Glutamatergic neuron (in vitro differentiated cells): Measurements from ENCODE around the gene RYR1. TPM values are rescaled to one million over a fixed set of nuclear protein-coding genes. Genes with fewer than 3 reads are reported as not detected.

Experiments used
- DNase-seq: peaks from one replicate; pipeline ENCODE4 v3.0.0; 2022
- H3K27ac Mint-ChIP-seq: one replicate; pipeline ENCODE4 v1.8.0; 2020; ENCODE audit warnings: mild to moderate bottlenecking, mixed read lengths, inconsistent platforms; ENCODE audit not compliant: unreplicated experiment
- H3K27me3 Mint-ChIP-seq: one replicate; pipeline ENCODE4 v1.8.0; 2020; ENCODE audit warnings: mild to moderate bottlenecking, moderate library complexity, mixed read lengths, inconsistent platforms; ENCODE audit not compliant: unreplicated experiment
- H3K36me3 Mint-ChIP-seq: one replicate; pipeline ENCODE4 v1.8.0; 2020; ENCODE audit warnings: mild to moderate bottlenecking, mixed read lengths, inconsistent platforms; ENCODE audit not compliant: unreplicated experiment
- H3K4me1 Mint-ChIP-seq: one replicate; pipeline ENCODE4 v1.8.0; 2020; ENCODE audit warnings: mild to moderate bottlenecking, low read depth, mixed read lengths, inconsistent platforms; ENCODE audit not compliant: unreplicated experiment
- H3K4me3 Mint-ChIP-seq: one replicate; pipeline ENCODE4 v1.8.0; 2020; ENCODE audit warnings: mild to moderate bottlenecking, mixed read lengths, inconsistent platforms; ENCODE audit not compliant: unreplicated experiment
- H3K9me3 Mint-ChIP-seq: one replicate; pipeline ENCODE4 v1.8.0; 2020; ENCODE audit warnings: mild to moderate bottlenecking, moderate library complexity, mixed read lengths, inconsistent platforms; ENCODE audit not compliant: unreplicated experiment
- total RNA-seq: library from RNA; stranded (reverse); fragmentation: NEBNext Ultra II Directional; extraction: Animal tissue kit (Norgen Biotek cat#: 25700); gene quantifications from one replicate; pipeline ENCODE4 v1.2.1, GENCODE V29; 2021; ENCODE audit not compliant: unreplicated experiment
- TF ChIP-seq, protein P1 (sequence below): fragments of 200-600 bp; sonication (generic); IDR thresholded peaks from one replicate; pipeline ENCODE4 v1.5.0; 2021; ENCODE audit not compliant: partially characterized antibody, unreplicated experiment

RYR1 gene
- total RNA-seq, 1 donor from 2014 or later: 117 TPM

DNA sequence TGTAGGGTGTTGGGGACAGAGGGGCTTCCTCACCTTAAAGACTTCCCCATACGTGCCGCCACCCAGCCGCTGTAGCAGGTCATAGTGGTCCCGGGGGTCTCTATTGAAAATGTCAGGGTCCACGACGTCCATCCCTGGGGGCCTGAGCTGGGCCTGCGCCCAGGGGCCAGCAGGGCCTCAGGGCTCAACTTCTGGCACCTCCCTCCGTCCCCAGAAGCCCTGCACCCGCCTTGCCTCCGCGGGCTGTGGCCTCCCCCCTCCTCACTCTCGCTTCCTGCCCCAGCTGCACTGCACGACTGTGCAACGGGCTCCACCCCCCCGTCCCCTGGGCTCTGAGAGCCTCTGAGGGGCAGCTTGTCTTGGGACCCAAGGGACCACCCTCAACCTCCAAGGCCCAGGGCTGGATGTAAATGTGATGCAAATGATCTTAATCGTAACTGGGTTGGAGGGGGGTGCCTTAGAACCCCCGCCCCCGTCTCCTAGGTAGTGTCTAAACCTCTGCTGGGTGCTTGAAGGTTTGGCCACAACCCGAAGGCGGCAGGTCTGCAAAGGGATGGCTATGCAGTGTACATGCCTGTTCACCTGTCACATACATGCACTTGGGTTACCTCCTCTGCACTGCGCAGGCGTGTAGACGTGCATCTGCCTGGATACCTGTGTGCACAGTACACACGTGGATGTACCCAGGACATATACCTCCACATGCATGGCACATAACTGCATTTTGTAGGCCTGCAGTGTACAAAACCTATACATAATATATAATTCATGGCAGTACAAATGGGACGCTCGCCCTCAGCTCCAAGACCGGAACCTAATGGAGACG is 184.5 kb downstream of the RYR1 start, which contains the start of gene MAP4K1:
TSS of gene MAP4K1 (minus strand) at position 190 of the 826 bp plus-strand sequence. CDS start at position 132, 58 bp downstream.
- TF ChIP-seq, protein P1, sequence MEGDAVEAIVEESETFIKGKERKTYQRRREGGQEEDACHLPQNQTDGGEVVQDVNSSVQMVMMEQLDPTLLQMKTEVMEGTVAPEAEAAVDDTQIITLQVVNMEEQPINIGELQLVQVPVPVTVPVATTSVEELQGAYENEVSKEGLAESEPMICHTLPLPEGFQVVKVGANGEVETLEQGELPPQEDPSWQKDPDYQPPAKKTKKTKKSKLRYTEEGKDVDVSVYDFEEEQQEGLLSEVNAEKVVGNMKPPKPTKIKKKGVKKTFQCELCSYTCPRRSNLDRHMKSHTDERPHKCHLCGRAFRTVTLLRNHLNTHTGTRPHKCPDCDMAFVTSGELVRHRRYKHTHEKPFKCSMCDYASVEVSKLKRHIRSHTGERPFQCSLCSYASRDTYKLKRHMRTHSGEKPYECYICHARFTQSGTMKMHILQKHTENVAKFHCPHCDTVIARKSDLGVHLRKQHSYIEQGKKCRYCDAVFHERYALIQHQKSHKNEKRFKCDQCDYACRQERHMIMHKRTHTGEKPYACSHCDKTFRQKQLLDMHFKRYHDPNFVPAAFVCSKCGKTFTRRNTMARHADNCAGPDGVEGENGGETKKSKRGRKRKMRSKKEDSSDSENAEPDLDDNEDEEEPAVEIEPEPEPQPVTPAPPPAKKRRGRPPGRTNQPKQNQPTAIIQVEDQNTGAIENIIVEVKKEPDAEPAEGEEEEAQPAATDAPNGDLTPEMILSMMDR: no peak
- no peak for DNase-seq
- Mint-ChIP-seq H3K27ac (peak within 1 kb of the TSS; percentile 98), H3K4me1 (peaks cover 4% of the 10 kb centered on the region), H3K36me3 (no peaks in the 10 kb centered on the region), H3K9me3 (peaks cover 8% of the 10 kb centered on the region), H3K4me3 (peak within 1 kb of the TSS; percentile 100), H3K27me3 (peaks cover 11% of the 10 kb centered on the region)

DNA sequence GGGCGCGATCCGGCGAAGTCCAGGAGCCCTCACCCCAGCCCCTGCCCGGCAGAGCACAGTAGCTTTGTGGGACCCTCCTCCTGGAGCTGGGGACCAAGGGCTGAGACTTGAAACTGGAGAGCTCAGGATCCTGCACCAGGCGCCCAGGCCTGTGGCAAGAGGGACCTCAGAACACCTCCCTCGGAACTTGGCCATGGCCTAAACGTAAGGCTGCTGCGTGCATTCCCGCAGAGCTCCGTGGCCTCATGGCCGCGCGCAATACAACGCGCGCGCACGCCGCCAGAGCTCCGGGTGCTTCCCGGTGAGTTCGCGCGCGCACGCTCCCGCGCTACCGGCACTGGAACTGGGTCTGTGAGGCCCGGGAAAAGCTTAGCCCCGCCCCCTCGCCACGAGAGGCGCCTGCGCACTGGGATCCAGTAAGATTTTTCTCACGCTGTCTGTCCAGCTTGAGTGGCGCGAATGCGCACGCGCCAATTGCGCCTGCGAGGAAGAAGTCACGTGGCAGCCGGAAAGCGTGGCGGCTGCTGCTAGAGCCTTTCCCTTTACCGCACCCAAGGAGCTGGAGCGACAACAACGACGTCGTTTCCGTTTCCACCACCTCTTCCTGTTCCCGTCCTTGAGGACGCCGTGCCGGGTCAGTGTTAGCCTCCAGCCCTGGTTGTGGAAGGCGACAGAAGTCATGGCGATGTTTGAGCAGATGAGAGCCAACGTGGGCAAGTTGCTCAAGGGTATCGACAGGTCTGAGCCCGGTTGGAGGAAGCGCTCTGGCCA is 185.3 kb downstream of the RYR1 start, which contains the start of gene EIF3K:
TSS of gene EIF3K (plus strand) at position 599 of the 771 bp plus-strand sequence. CDS start at position 680, 81 bp downstream.
- TF ChIP-seq, protein P1: no peak
- H3K9me3 Mint-ChIP-seq: peaks cover 5% of the 10 kb centered on the region
- peaks cover 11% of the 10 kb centered on the region for H3K27me3 Mint-ChIP-seq
- DNase-seq: peak; percentile 98
- peak within 1 kb of the TSS; percentile 98 for H3K27ac Mint-ChIP-seq
- peaks cover 4% of the 10 kb centered on the region for H3K4me1 Mint-ChIP-seq
- H3K4me3 Mint-ChIP-seq: peak within 1 kb of the TSS; percentile 100
- no peaks in the 10 kb centered on the region for H3K36me3 Mint-ChIP-seq

DNA sequence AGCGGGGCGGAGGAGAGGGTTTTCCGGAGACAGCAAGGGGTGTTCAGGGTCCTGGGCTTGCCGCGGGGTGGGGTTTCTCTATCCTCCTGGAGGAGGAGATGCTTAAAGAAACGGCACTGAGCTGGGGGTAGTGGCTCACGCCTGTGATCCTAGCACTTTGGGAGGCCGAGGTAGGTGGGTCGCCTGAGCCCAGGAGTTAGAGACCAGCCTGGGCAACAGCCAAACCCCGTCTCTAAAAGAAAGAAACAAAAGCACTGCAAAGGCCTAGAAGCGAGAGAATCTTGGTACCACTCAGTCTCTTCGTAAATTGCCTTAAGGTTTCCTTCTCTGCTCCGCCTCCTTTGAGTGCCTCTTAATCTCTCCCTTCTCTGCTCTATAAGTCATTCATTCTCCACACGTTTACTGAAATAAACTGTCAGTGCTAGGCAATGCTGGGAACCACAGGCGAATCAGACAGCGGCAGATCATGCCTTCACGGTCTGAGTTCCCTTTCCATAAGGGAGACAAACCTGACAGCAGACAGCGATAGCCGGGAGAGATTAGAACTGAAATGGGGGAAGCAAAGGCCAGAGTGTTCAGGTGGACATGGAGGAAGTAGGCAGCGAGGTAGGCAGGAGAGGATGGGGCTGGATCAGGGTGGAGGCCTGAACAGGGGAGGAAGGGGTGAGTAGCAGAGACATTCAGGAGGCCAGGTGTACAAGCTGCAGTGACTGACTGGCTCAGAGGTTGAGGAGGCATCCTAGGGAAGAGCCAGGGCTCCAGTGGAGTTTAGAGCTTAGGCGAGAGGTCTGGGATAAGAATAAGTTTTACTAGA is 186.1 kb downstream of the RYR1 start:
- Mint-ChIP-seq H3K4me3 (peak overlapping the region; percentile 100), H3K9me3 (peaks cover 5% of the 10 kb centered on the region), H3K27me3 (peaks cover 11% of the 10 kb centered on the region), H3K4me1 (peaks cover 4% of the 10 kb centered on the region), H3K27ac (peak overlapping the region; percentile 98), H3K36me3 (no peaks in the 10 kb centered on the region)
- DNase-seq: no peak
- TF ChIP-seq, protein P1: no peak

DNA sequence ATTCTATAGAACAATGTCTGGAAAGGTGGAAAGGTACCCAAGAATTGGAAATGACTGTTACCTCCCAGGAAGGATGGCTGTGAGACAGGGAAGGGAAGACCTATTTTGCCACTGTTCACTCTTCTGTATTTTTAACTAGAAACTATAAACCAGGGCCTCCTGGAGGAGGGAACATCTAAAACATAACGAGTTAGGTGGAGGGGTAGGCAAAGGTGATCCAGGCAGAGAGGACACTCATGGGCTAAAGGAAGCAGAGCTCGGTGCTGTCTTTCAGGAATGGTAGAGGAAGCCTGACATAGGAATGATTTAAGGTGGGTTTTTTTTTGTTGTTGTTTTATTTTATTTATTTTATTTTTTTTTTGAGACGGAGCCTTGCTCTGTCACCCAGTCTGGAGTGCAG is 191.3 kb downstream of the RYR1 start:
- peaks cover 2% of the 10 kb centered on the region for H3K27me3 Mint-ChIP-seq
- TF ChIP-seq, protein P1: no peak
- no peak overlapping the region for H3K4me3 Mint-ChIP-seq
- no peak overlapping the region for H3K27ac Mint-ChIP-seq
- no peak for DNase-seq
- peaks cover under 1% of the 10 kb centered on the region for H3K4me1 Mint-ChIP-seq
- H3K36me3 Mint-ChIP-seq: no peaks in the 10 kb centered on the region
- H3K9me3 Mint-ChIP-seq: no peaks in the 10 kb centered on the region
